T-helper 2 cell treated with Interferon-gamma antibody and Interleukin-4, amounts not matched to agents 5 μg/mL and 100 μg/mL, for 36 hours (primary cell): ENCODE results near the gene JMJD7.
A peak's percentile ranks its signal among the peaks of the same experiment; 100 is the strongest.

Source experiments
- DNase-seq: peaks from one replicate; pipeline ENCODE4 v3.0.0; 2021; ENCODE audit warnings: low spot score
- H3K27ac Mint-ChIP-seq: one replicate; pipeline ENCODE4 v1.8.0; 2021; ENCODE audit warnings: mild to moderate bottlenecking, mixed read lengths
- H3K27me3 Mint-ChIP-seq: one replicate; pipeline ENCODE4 v1.8.0; 2021; ENCODE audit warnings: low read depth, mixed read lengths
- H3K36me3 Mint-ChIP-seq: one replicate; pipeline ENCODE4 v1.8.0; 2021; ENCODE audit warnings: low read depth, mixed read lengths
- H3K4me1 Mint-ChIP-seq: one replicate; pipeline ENCODE4 v1.8.0; 2021; ENCODE audit warnings: low read depth, mixed read lengths
- H3K4me3 Mint-ChIP-seq: one replicate; pipeline ENCODE4 v1.8.0; 2022; ENCODE audit warnings: mild to moderate bottlenecking, moderate library complexity, mixed read lengths
- H3K9me3 Mint-ChIP-seq: one replicate; pipeline ENCODE4 v1.8.0; 2021; ENCODE audit warnings: mixed read lengths

The JMJD7 gene

DNA sequence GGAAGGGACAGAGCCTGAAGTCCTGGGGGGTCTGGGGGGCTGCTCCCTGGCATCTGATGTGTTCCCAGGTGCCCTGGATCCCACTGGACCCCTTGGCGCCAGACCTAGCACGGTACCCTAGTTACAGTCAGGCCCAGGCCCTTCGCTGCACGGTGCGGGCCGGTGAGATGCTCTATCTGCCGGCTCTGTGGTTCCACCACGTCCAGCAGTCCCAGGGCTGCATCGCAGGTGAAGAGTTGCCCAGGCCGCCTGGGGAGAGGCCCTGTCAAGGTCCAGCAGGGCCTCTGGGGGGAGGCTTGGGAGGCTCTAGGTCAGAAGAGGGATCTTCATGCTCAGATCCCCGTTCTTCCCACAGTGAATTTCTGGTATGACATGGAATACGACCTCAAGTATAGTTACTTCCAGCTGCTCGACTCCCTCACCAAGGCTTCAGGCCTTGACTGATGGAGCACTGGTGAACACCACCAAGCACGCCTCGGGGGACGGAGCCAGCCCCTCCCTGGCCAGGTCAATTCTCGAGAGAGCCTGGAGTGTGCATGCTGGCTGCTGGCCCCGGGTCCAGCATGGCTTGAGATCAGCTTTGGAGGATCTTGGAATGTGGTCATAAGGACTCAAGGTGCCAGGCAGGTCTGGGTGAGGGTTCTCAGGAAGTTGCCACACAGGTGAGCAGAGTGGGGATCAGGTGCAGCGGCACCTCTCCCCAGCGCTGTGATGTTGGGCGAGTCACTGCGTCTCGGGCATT lies 9.0 kb downstream of the JMJD7 start:
- Mint-ChIP-seq H3K27ac (no peak overlapping the region), H3K4me1 (peaks cover 12% of the 10 kb centered on the region), H3K9me3 (no peaks in the 10 kb centered on the region), H3K4me3 (no peak overlapping the region), H3K27me3 (no peaks in the 10 kb centered on the region), H3K36me3 (peaks cover 11% of the 10 kb centered on the region)
- DNase-seq = no peak

DNA sequence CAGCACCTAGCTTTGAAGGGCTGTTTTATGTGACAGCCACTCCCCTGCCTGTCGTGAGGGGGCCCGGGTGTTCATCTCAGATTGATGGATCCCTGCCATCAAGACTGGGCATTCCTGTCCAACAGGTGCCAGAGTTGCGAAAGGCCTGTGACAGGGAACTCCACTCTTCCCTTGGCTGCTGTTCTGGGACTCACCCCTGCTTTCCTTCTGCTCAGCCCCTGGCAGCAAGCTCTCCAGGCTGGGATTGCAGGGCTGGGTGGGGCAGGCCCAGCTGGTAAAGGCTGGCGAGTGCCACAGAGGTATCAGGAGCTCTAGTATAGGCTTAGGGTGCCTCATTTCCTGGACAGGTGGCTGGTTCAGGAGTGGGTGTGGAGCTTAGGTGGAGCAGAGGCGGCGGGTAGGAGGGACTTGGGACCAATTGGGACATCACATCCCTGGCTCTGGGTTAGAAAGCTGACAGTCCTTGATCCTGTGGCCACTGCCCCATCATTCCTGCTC lies 10.6 kb downstream of the JMJD7 start, which contains the start of gene PLA2G4B:
Gene PLA2G4B (plus strand): TSS at position 448 of the 498 bp plus-strand sequence. CDS start 67 bp downstream, outside the sequence.
- Mint-ChIP-seq H3K4me3 (no peak within 1 kb of the TSS), H3K36me3 (peaks cover 8% of the 10 kb centered on the region), H3K27ac (no peak within 1 kb of the TSS), H3K27me3 (no peaks in the 10 kb centered on the region), H3K4me1 (no peaks in the 10 kb centered on the region), H3K9me3 (no peaks in the 10 kb centered on the region)
- no peak for DNase-seq

- DNase-seq = no peak
- no peak overlapping the region for H3K4me3 Mint-ChIP-seq
- H3K27me3 Mint-ChIP-seq = no peaks in the 10 kb centered on the region
- no peaks in the 10 kb centered on the region for H3K9me3 Mint-ChIP-seq
- no peaks in the 10 kb centered on the region for H3K4me1 Mint-ChIP-seq
- peaks cover 8% of the 10 kb centered on the region for H3K36me3 Mint-ChIP-seq
- H3K27ac Mint-ChIP-seq = no peak overlapping the region
These were observed 12.0 kb downstream of the JMJD7 start for GRCh38 chr15:41839781-41840491.

DNA sequence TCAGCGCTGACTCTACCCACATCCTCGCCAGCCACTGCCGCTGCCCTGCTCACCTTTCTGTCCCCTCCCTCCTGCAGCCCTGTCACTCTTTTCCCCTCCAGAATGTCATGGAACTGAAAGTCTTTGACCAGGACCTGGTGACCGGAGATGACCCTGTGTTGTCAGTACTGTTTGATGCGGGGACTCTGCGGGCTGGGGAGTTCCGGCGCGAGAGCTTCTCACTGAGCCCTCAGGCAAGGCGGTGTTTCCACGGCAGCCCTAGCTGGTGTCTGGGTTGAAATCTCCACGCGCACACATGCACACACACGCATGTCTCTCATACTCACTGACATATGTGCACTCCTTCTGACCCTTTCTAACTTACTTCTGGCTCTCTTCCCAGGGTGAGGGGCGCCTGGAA lies 12.8 kb downstream of the JMJD7 start:
- DNase-seq = no peak
- Mint-ChIP-seq H3K4me1 (no peaks in the 10 kb centered on the region), H3K9me3 (no peaks in the 10 kb centered on the region), H3K27ac (no peak overlapping the region), H3K36me3 (peaks cover 4% of the 10 kb centered on the region), H3K27me3 (no peaks in the 10 kb centered on the region), H3K4me3 (no peak overlapping the region)

DNA sequence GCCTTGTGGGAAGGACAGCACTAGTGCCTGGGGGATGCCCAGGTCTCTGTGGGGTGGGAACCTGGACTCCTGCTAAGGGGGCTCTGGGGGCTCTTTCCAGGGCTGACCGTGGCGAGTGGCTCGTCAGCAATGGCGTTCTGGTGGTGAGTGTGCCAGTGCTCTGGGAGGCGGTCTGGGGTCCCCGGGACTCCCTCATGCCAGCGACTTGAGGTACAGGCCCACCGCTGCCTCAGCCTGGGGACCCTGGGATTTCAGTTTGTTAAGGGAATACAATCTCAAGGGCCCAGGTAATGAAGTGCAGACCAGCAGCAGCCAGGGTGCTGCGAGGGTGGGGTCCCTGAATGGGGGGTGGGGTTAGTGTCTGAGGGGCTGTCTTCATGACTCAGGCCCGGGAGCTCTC lies 13.2 kb downstream of the JMJD7 start:
- no peaks in the 10 kb centered on the region for H3K4me1 Mint-ChIP-seq
- no peaks in the 10 kb centered on the region for H3K27me3 Mint-ChIP-seq
- no peak overlapping the region for H3K4me3 Mint-ChIP-seq
- H3K9me3 Mint-ChIP-seq = no peaks in the 10 kb centered on the region
- no peak overlapping the region for H3K27ac Mint-ChIP-seq
- no peak for DNase-seq
- H3K36me3 Mint-ChIP-seq = peaks cover 4% of the 10 kb centered on the region

DNA sequence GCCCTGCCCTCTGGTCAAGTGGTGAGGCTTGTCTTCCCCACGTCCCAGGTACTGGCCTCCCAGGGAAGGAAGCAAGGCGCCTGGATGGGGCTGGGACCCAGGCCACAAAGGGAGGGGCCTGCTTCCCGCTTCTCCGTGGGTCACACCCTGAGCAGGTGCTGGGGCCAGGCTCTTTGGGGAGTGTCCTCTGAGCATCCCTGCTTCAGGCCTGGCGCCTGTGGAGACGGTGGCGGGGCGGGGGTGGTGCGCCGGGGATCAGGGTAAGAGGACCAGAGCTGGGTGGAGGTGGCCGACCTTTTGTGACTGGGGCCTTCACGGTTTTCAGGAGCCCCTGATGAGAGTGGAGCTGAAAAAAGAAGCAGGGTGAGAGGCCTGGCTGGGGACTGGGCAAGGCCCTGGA lies 14.3 kb downstream of the JMJD7 start:
- no peak for DNase-seq
- Mint-ChIP-seq H3K27ac (no peak overlapping the region), H3K9me3 (no peaks in the 10 kb centered on the region), H3K4me3 (no peak overlapping the region), H3K4me1 (no peaks in the 10 kb centered on the region), H3K36me3 (peaks cover 3% of the 10 kb centered on the region), H3K27me3 (no peaks in the 10 kb centered on the region)

GRCh38 chr15:41843571-41843970 lies 15.7 kb downstream of the JMJD7 start:
- no peaks in the 10 kb centered on the region for H3K27me3 Mint-ChIP-seq
- H3K4me3 Mint-ChIP-seq = no peak overlapping the region
- H3K36me3 Mint-ChIP-seq = peaks cover 5% of the 10 kb centered on the region
- DNase-seq = no peak
- H3K27ac Mint-ChIP-seq = no peak overlapping the region
- no peaks in the 10 kb centered on the region for H3K9me3 Mint-ChIP-seq
- peaks cover 1% of the 10 kb centered on the region for H3K4me1 Mint-ChIP-seq

DNA sequence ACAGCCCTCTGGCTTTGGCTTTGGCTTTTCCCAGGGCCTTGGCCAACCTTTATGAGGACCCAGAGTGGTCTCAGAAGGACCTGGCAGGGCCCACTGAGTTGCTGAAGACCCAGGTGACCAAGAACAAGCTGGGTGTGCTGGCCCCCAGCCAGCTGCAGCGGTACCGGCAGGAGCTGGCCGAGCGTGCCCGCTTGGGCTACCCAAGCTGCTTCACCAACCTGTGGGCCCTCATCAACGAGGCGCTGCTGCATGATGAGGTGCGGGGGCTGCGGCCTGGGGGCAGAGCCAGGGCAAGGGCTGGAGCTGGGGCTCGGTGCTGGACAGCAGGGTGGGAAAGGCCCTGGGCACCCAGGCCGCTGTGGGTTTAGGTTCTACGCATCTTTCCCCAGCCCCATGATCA lies 16.9 kb downstream of the JMJD7 start:
- Mint-ChIP-seq H3K27me3 (no peaks in the 10 kb centered on the region), H3K9me3 (no peaks in the 10 kb centered on the region), H3K4me1 (peaks cover 1% of the 10 kb centered on the region), H3K4me3 (no peak overlapping the region), H3K36me3 (peaks cover 5% of the 10 kb centered on the region), H3K27ac (no peak overlapping the region)
- DNase-seq = no peak

DNA sequence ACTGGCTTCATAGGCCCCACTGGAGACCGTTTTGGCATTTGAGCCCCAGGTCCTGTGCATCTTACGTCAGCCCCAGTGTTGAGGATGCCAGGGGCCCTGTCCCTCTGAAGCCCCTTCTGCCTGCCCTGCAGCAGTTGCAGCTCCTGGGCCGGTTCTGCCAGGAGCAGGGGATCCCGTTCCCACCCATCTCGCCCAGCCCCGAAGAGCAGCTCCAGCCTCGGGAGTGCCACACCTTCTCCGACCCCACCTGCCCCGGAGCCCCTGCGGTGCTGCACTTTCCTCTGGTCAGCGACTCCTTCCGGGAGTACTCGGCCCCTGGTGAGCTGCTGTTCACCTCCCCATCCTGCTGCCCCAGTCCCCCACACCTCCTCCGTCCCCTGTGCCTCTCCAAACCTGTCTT lies 19.3 kb downstream of the JMJD7 start:
- no peak for DNase-seq
- Mint-ChIP-seq H3K36me3 (peaks cover 5% of the 10 kb centered on the region), H3K27ac (no peak overlapping the region), H3K27me3 (no peaks in the 10 kb centered on the region), H3K9me3 (no peaks in the 10 kb centered on the region), H3K4me3 (no peak overlapping the region), H3K4me1 (peaks cover 1% of the 10 kb centered on the region)

- Mint-ChIP-seq H3K27ac (no peak overlapping the region), H3K4me3 (no peak overlapping the region), H3K4me1 (peaks cover 1% of the 10 kb centered on the region), H3K9me3 (no peaks in the 10 kb centered on the region), H3K27me3 (no peaks in the 10 kb centered on the region), H3K36me3 (peaks cover 5% of the 10 kb centered on the region)
- DNase-seq = no peak
These were observed 20.1 kb downstream of the JMJD7 start for GRCh38 chr15:41847981-41848380.

DNA sequence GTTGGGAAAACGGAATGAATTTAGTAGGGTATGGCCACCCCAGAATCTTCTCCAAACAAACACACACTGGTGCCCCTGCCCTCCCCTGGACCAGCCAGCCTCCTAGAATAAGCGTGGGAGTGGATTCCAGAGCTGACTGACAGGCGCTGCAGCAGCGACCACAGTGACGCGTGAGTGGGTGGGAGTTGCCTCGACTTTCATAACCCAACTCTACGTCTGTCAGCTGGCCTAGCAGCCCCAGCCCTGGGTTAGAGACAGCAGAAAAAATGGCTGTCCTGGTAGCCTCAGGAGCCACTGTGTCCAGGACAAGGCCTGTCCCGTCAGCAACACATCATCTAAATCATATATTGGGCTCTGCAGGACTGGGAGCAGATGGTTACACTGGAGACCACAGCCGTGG lies 20.7 kb downstream of the JMJD7 start:
- Mint-ChIP-seq H3K4me3 (no peak overlapping the region), H3K9me3 (no peaks in the 10 kb centered on the region), H3K4me1 (peaks cover 1% of the 10 kb centered on the region), H3K27ac (no peak overlapping the region), H3K27me3 (no peaks in the 10 kb centered on the region), H3K36me3 (peaks cover 5% of the 10 kb centered on the region)
- DNase-seq = peak; percentile 56

DNA sequence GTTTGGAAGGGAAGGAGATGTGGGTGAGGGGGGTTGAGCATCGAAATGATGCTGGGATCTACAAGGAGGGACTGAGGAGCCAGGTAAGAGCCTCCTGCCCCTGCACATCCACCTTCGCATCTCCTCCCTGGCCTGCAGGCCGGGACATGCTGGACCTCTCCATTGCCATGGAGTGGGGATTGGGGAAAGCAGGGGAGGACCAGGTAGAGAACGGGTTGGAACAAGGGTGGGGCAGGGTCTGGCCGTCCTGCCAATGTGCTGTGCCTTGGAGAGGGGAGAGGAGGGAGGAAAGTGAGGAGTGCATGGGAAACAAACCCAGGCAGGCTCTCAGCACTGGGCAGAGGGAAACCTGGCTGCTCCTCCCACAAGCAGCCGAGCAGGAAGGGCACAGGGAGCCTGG lies 21.3 kb downstream of the JMJD7 start:
- no peak overlapping the region for H3K27ac Mint-ChIP-seq
- peaks cover 5% of the 10 kb centered on the region for H3K36me3 Mint-ChIP-seq
- peaks cover 1% of the 10 kb centered on the region for H3K4me1 Mint-ChIP-seq
- no peak for DNase-seq
- H3K4me3 Mint-ChIP-seq = no peak overlapping the region
- H3K27me3 Mint-ChIP-seq = no peaks in the 10 kb centered on the region
- H3K9me3 Mint-ChIP-seq = no peaks in the 10 kb centered on the region

DNA sequence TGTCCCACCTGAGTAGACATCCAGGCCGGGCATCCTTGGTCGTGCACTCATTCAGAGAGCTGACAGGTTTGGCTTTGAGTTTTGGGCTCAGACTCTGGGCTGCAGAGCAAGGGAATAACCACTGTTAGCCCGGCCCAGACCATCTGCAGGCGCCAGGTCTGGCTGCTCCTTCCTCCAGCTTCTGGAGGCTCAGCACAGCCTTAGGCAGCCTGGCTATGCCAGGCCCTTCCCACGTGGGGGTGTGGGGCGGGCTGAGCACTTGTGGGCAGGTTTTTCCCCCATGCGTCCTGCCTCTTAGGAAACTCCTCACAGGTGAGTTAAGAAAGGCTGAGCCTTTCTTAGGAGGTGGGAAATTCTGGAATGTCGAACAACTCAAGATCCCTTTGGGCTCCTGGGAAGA lies 22.0 kb downstream of the JMJD7 start:
- H3K36me3 Mint-ChIP-seq = peaks cover 5% of the 10 kb centered on the region
- no peaks in the 10 kb centered on the region for H3K27me3 Mint-ChIP-seq

DNA sequence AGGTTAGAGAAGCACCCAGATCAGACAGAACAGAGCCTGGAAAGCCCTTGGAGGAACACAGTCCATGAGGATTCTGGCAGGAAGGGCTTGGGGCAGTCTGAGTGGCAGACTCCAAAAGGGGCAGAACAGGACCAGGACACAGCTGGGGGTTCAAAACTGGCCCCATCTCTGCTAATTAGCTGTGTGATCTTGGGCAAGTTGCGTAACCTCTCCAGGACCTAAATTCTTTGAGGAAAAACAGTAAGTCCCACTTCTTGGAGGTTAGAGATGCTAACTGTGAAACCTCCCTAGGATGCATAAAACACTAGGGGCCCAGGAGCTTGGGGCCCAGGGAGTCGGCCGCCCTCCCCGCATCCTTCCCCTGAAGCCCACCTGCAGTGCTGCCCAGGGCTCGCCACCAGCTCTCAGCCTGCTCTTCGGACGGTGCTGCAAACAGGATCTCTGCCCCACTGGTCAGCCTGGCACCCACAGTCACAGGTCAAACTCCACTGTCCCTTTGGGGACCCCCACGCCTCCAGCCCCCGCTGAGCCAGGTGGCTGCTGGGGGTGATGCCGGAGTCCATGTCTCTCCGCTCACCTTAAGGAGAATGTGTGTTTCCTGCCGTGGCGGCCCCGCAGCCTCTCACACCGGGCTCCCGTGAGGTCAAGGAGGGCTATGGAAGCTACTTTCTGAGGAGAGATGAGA lies 22.7 kb downstream of the JMJD7 start:
- Mint-ChIP-seq H3K4me3 (no peak overlapping the region), H3K27me3 (no peaks in the 10 kb centered on the region), H3K9me3 (no peaks in the 10 kb centered on the region), H3K27ac (no peak overlapping the region), H3K36me3 (peaks cover 5% of the 10 kb centered on the region), H3K4me1 (peaks cover 1% of the 10 kb centered on the region)
- DNase-seq = no peak

More for the DNA sequence above, 22.0 kb downstream of the JMJD7 start:
- no peak overlapping the region for H3K27ac Mint-ChIP-seq
- peaks cover 1% of the 10 kb centered on the region for H3K4me1 Mint-ChIP-seq
- H3K4me3 Mint-ChIP-seq = no peak overlapping the region
- H3K9me3 Mint-ChIP-seq = no peaks in the 10 kb centered on the region
- no peak for DNase-seq
